ENCODE data around the gene WDR93.

WDR93 gene

GRCh38 chr15:89732451-89733172 lies 42.0 kb downstream of the WDR93 start:
- no peak for TF ChIP-seq CTCF (IDR thresholded peaks at IDR 0.05)
- DNase-seq (ENCODE audit: low spot score) = peak; percentile 33
- H3K27ac ChIP-seq = no peak overlapping the region
- H3K4me3 ChIP-seq = no peak overlapping the region

- no peak for TF ChIP-seq CTCF (IDR thresholded peaks at IDR 0.05)
- no peak for DNase-seq (ENCODE audit: low spot score)
- H3K27ac ChIP-seq = no peak overlapping the region
- H3K4me3 ChIP-seq = no peak overlapping the region
These were observed 45.2 kb downstream of the WDR93 start for GRCh38 chr15:89735773-89736172.

GRCh38 chr15:89740137-89740536 lies 49.5 kb downstream of the WDR93 start:
- DNase-seq (ENCODE audit: low spot score) = peak; percentile 71
- Histone ChIP-seq H3K4me3 (no peak overlapping the region), H3K27ac (no peak overlapping the region)
- TF ChIP-seq CTCF (IDR thresholded peaks at IDR 0.05) = peak; percentile 92

- Histone ChIP-seq H3K4me3 (no peak overlapping the region), H3K27ac (no peak overlapping the region)
- no peak for DNase-seq (ENCODE audit: low spot score)
- TF ChIP-seq CTCF (IDR thresholded peaks at IDR 0.05) = no peak
These were observed 52.4 kb downstream of the WDR93 start for GRCh38 chr15:89743011-89743410.

GRCh38 chr15:89743594-89743993 lies 53.0 kb downstream of the WDR93 start:
- no peak overlapping the region for H3K27ac ChIP-seq
- DNase-seq (ENCODE audit: low spot score) = no peak
- TF ChIP-seq CTCF (IDR thresholded peaks at IDR 0.05) = no peak
- H3K4me3 ChIP-seq = no peak overlapping the region

GRCh38 chr15:89745131-89745530 lies 54.5 kb downstream of the WDR93 start:
- H3K4me3 ChIP-seq = no peak overlapping the region
- DNase-seq (ENCODE audit: low spot score) = no peak
- no peak for TF ChIP-seq CTCF (IDR thresholded peaks at IDR 0.05)
- H3K27ac ChIP-seq = no peak overlapping the region

GRCh38 chr15:89745768-89746167 lies 55.2 kb downstream of the WDR93 start:
- H3K4me3 ChIP-seq = no peak overlapping the region
- TF ChIP-seq CTCF (IDR thresholded peaks at IDR 0.05) = no peak
- no peak overlapping the region for H3K27ac ChIP-seq
- DNase-seq (ENCODE audit: low spot score) = no peak
